ENCODE results near the gene EHD1.

DNA sequence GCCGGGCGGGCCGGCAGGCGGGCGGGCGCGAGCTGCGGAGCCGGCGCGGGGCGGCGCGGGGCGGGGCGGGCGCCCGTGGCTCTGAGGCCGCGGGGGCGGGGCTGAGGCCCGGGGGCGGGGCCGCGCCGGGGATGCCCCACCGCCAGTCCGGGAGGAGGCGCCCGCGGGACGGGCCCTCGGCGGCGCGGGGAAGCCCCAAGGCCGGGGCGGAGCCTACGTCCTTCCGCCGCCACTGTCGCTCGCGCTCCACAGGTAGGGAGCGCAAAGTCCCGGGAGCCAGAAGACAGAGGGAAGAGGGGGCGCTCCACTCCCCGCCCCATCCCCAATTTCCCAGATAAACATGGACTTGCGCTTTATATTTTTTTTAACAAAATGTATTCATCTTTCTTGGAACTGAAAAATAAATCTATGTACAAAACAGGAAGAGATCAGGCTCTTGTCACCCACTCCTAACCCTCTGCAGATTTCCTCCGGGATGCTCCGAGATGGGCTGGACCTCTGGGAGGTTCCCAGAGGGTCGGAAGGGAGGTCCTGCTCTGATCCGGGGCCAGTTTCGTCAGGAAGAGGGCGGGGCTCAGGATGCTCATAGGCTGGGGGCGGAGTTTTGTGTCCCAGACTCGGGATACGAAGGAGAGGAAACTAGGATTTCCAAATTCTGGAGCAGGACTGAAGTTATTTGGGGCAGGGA, 75.1 kb downstream of the EHD1 start, which contains the start of gene MAP4K2:
- no peak for TF ChIP-seq FOXM1 (IDR thresholded peaks at IDR 0.05; ENCODE audit: borderline replicate concordance)
- TF ChIP-seq BHLHE40 (IDR thresholded peaks at IDR 0.05; ENCODE audit: borderline replicate concordance): no peak
- no peak for TF ChIP-seq L3MBTL2 (conservative IDR thresholded peaks at IDR 0.05)
- TF ChIP-seq LEF1 (IDR thresholded peaks at IDR 0.05; ENCODE audit: borderline replicate concordance): no peak
- no peak for TF ChIP-seq SP1 (IDR thresholded peaks at IDR 0.05)
- no peak for TF ChIP-seq PKNOX1 (IDR thresholded peaks at IDR 0.05)
- TF ChIP-seq SUZ12 (IDR thresholded peaks at IDR 0.05): no peak
- no peak for TF ChIP-seq HDGF (IDR thresholded peaks at IDR 0.05; ENCODE audit: borderline replicate concordance)
- TF ChIP-seq ARNT (IDR thresholded peaks at IDR 0.05): no peak

Data from HEK293T (cell line).